Activated naive CD8-positive, alpha-beta T cell treated with anti-CD3 and anti-CD28 coated beads, Interleukin-2, amount 50 U/mL, for 16 hours (primary cell): ENCODE results near the gene WFDC8.
"Not testable (repeated sequence)": the region's sequence is repeated elsewhere in the genome, so short reads cannot be mapped to it uniquely, and the experiment has no call there.

Experiments
- DNase-seq: peaks from one replicate; pipeline ENCODE4 v3.0.0-alpha.2; 2020; ENCODE audit warnings: low read depth, low spot score

WFDC8 gene

DNA sequence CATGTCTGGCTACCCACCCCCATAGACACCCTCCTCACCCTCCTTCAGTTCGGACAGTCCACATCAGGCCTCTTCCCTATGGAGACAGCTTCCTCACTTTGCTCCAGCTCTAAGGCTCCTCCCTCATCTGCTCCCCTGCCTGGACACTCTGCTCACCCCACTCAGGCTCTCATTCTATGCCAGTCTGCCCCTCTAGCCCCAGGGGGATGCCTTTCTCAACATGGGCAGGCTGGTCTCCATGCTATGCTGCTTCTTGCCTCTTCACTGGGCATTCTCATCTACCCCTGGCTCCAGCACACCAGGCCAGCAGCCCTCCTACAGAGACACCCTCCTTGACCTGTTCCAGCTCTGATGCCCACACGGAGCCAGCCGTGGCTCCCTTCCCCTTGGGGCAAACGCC lies at the start of gene WFDC8:
TSS of gene WFDC8 (minus strand) at position 101 of the 400 bp plus-strand sequence. CDS start at position 64, 37 bp downstream.
- DNase-seq, result no peak

DNA sequence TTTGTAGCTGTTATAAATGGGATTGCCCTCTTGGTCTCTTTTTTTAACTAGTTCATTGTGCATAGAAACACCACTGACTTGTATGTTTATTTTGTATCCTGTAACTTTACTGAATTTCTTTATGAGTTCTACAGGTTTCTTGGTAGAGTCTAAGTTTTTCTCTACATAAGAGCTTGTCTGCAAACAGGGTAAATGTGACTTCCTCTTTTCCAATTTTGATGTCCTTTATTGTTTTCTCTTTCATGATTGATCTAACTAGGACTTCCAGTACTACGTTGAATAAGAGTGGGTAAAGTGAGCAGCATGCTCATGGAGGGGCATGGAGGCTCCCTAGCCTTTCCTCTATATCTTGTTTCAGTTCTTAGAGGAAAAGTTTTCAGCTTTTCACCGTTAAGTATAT lies 47.5 kb upstream of the WFDC8 start:
- DNase-seq, result no peak

DNA sequence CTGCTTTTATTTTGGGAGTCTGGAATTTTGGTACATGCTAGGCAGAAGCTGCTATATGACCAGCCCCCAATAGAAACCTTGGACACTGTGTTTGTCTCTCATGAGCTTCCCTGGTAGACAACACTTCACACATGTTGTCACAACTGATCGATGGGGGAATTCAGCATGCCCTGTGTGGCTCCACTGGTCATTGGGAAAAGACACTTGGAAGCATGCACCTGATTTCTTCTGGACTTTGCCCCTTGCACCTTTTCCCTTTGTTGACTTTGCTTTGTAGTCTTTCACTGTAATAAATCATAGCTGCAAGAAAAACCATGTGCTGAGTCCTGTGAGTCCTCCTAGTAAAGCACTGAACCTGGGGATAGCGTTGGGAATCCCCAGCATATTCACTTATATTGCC lies 42.5 kb upstream of the WFDC8 start:
- DNase-seq, result no peak

DNA sequence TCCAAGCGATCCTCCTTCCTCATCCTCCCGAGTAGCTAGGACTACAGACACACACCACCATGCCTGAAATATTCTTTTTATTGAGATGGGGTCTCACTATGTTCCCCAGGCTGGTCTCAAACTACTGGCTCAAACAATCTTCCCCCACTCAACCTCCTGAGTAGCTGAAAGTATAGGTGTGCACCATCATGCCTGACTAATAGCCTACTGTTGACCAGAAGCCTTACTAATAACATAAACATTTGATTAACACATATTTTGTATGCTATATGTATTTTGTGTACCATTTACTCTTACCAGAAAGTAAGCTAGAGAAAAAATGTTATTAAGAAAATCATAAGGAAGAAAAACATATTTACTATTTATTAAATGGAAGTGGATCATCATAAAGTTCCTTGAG lies 38.5 kb upstream of the WFDC8 start:
- DNase-seq, result no peak

DNA sequence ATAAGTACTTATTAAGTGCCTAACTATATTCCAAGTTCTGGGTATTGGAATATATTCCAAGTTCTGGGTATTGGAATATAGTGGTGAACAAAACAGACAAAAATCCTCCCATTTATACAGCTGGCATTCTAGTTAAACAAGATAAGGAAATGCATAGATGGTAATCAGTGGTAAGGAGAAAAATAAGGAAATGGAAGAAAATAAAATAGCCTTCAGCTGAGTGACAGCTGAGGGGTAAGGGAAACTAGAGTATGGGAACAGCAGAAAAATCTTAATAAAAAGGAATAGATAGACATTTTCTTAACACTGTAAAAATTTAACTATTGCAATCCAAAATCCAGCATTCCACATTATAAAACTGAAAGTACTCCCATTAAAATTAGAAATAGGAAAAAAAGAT lies 33.2 kb upstream of the WFDC8 start:
- DNase-seq, result no peak

DNA sequence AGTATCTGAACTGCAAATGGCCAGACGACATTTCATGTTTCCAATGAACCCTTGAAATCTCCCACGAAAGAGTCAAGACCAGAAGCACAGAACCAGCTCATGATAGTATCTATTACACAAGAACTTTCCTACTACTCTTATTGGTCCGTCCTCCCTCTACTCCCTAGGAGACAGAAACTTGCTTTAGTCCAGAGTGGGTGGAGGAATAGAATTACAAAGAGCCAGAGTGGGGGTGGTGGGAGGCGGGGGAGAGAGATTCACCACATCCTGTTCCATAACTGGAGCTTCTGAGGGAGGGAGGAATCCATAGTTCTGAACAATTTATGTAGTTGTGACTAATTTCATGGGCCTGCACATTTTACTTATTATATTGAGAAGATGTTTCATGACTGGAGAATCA lies 32.0 kb upstream of the WFDC8 start:
- no peak for DNase-seq

DNA sequence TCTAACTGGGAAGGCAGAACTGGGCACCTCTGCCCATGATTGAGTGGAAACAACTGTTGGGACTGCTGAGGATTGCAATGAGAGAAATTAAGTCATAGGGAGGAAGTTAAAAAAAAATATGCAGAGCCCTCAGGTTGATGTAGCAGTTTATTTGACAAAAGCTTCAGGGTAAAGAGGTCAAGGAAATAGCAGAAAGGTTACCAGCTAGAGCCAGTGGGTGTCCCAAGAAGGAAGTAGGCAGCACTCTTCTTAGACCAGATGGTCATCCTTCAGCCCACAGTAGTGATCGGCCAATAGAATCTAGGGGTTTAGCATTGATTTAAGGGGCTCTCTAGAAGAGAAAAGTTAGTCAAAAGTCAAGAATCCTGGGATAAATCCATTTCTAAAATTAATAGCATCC lies 28.7 kb upstream of the WFDC8 start:
- no peak for DNase-seq

DNA sequence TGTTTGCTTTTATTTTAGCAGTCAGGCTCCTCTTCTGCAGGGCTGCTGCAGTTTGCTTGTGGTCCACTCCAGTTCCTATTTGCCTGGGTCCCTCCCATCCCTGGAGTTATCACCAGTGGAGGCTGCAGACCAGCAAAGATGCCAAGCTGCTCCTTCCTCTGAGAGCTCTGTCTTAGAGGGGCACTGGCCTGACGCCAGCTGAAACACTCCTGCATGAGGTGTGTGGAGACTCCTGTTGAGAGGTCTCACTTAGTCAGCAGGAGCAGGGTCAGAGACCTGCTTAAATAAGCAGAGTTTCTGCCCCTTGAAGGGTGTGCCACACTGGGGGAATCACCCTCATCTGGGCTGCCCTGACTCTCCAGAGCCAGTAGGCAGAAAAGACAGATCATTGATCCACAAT lies 16.2 kb upstream of the WFDC8 start:
- no peak for DNase-seq

DNA sequence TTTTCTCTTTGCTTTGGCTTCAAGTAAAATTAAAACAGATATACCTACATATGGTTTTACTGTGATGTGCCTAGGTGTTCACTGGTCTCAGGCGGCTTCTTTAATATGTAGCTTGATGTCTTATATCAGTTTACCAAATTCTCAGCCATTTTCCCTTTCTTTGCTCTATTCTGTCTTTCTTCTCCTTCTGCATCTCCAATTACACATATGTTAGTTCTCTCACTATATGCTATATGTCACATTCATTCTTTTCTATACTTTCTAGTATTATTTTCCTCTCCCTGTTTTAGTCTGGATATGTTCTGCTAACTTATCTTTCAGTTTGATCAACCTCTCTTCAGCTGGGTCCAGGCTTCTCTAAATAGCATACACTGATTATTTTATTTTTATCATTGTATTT lies 14.4 kb upstream of the WFDC8 start:
- no peak for DNase-seq

DNA sequence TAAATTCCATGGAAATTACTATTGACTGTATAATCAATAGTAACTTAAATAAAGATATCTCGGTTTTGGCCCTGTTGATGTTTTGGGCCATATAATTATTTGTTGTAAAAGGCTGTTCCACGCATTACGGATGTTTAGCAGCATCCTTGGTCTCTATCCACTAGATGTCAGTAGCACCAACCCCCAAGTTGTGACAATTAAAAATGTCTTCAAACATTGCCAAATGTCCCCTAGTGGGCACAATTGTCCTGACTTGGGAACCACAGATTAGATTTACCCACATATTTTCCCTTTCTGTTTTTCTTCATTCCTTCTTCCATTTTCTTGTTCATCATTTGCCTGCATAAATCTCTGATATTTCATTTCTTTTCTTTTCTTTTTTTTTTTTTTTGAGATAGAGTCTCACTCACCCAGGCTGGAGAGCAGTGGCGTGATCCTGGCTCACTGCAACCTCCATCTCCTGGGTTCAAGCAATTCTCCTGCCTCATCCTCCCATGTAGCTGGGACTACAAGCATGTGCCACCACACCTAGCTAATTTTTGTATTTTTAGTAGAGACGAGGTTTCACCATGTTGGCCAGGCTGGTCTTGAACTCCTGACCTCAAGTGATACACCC lies 13.6 kb upstream of the WFDC8 start:
- DNase-seq, result no peak

DNA sequence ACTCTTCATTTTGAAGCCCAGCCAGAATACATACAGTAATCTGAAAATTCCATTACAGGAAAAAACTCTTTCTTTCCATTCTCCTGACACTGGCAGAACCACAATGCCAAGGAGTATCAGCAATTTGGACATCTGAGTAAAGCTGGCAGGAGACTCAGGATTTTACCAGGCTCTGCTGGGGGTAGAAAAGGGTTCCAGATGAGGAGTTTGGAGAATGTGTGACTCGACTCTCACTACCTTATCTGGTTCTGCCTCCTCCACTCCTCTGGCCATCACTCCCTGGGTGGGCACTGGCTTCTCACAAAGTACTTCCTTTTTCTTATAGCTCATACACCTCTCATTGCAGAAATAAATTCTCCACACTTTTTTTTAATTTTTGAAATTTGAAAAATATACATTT lies 10.6 kb upstream of the WFDC8 start:
- no peak for DNase-seq

DNA sequence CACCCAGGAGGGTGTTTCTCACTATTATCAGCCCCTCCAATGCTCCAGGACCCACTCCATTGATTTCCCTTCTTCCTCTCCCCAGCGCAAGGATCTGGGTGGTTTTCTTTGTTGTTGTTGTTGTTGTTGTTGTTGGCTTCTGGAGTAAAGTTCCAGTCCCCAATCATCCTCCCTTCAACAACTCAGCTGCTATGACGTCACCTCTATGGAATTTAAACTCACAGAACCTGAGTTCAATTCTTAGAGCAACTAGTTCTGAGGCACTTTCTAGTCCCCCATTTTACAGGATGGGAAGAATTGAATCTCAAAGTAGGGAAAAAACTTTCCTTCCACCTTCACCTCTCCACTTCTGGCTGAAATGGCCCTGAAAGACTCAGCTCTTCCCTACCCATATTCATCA lies 9.7 kb upstream of the WFDC8 start:
- DNase-seq, result no peak

DNA sequence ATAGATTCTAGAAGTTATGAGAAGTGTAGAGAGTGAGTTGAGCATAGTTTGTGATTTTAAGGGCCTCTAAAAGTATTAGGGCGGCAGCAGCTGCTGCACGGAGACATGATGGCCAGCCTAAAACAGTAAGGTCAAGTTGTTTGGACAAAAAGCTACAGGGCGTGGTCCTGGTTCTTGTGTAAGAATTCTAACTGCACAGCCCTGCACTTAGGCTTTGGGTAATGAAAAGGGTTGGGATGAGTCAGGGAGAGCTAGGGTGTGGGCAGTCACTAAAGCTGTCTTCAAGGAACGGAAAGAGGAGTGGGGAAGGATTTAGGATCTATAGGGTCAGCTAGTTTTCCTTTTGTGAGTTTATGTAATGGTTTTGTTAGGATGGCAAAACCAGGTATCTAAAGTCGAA lies 6.9 kb upstream of the WFDC8 start:
- not testable (repeated sequence) for DNase-seq

DNA sequence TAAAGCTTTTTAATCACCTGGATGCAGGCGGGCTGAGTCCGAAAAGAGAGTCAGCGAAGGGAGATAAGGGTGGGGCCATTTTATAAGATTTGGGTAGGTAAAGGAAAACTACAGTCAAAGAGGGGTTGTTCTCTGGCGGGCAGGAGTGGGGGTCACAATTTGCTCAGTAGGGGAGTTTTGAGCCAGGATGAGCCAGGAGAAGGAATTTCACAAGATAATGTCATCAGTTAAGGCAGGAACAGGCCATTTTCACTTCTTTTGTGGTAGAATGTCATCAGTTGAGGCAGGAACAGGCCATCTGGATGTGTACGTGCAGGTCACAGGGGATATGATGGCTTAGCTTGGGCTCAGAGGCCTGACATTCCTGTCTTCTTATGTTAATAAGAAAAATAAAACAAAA lies 5.2 kb upstream of the WFDC8 start:
- DNase-seq, result not testable (repeated sequence)

DNA sequence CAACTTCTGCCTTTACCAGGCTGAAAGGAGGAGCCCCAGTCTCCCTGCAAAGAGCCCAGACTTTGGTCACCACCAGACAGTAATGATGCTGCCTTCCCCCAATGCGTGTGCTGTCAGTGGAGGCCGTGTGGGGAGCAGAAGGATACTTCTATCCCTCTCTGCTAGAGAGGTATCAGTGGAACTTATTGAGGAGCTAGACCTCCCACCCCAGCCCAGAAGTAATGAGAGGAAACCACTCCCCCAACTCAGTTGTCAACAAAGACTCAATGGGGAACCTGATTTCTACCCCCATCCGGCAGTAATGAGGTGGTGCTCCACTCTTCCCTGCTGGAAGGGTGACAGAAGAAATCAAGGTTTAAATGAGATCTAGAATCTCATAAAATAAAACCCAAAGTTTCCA lies 4.4 kb upstream of the WFDC8 start:
- DNase-seq, result no peak

DNA sequence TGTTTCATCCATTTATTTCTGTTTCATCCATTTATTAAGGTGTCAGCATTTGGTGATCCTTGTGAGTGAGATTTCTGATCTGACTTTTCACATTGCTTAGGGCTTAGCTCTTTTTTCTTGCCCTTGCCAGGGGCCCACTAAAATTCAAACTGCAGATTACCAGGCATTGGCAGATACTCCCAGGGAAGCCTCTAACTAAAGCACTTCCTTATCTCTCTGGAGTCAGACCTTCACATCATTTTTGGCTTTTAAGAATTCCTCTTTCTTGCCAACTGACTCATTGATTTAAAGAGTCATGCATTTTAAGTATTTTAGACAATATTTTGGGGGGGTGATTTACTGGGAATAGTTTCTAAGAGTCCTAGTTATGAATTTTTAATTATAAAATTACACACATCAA lies 2.6 kb upstream of the WFDC8 start:
- DNase-seq, result no peak

DNA sequence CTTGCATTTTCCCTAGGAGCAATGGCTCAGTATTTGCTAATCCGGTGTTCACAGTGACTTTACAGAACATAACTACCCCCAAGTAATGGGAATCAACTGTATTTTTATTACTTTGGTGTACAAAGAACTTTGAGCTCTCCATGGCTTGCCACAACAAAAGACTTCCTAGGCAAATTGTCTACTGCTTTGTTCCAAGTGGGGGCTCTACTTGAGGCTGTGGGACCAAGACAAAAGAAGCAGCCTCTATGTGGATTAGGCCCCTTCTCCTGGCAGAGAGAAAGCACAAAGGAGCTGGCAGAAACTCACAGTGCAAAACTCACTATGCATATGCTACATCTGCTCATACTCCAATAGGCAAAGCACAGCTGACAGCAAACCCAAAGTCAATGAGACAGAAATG lies 853 bp downstream of the WFDC8 start:
- no peak for DNase-seq

DNA sequence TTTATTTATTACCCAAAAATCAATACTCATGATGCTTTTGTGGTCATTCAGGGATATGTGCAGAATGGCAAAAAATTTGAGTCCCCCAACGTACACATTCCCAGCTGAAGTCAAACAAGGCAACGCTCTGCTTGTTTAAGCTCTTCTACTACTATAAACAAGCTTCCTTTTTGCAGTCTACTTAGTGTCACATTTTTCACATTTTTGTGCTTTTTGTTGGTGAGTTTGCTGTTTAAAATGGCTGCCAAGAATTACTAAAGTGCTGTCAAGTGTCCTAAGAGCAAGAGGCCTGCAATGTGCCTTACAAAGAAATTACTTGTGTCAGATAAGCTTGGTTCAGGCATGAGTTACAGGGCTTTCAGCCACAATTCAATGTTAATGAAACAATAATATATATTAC lies 2.1 kb downstream of the WFDC8 start:
- DNase-seq, result no peak

DNA sequence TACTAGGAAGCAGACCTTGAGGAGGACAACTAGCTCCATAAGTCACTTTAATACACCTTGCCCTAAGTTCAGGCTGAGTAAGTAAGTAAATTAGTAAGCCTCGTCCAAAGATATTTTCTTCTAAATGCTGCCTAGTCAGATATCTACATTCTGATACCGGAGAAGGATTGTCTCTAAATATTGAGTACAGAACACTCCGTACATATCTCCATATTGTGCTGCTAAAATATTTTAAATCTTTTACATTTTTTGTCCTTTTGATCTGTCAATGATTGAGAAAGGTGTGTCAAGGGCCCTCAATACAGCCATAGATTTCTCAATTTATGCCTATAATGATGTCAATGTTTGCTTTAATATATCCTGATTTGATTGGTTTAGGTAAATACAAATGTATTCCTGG lies 3.2 kb downstream of the WFDC8 start:
- no peak for DNase-seq

DNA sequence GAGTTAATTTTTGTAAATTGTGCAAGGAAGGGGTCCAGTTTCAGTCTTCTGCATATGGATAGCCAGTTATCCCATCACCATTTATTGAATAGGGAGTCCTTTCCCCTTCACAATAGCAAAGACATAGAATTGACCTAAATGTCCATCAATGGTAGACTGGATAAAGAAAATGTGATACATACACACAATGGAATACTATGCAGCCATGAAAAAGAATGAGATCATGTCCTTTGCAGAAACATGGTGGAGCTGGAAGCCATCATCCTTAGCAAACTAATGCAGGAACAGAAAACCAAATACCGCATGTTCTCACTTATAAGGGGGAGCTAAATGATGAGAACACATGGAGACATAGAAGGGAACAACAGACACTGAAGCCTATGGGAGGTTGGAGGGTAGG lies 9.4 kb downstream of the WFDC8 start:
- not testable (repeated sequence) for DNase-seq

DNA sequence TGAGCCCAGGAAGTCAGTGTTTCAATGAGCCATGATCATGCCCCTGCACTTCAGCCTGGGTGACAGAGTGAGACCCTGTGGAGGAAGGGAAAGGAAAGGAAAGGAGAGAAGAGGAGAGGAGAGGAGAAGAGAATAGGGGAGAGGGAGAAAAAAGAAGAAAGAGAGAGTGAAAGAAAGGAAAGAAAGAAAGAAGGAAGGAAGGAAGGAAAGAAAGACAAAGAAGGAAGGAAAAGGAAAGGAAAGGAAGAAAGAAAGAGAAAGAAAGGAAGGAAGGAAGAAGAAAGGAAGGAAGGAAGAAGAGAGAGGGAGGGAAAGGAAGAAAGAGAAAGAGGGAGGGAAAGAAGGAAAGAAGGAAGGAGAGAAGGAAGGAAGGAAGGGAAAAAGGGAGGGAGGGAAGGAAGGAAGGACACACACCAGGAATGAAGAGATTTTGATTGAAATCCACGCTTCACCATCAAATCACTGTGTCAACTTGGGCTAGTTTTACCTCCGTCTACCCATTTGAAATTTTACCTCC lies 14.3 kb downstream of the WFDC8 start:
- no peak for DNase-seq

DNA sequence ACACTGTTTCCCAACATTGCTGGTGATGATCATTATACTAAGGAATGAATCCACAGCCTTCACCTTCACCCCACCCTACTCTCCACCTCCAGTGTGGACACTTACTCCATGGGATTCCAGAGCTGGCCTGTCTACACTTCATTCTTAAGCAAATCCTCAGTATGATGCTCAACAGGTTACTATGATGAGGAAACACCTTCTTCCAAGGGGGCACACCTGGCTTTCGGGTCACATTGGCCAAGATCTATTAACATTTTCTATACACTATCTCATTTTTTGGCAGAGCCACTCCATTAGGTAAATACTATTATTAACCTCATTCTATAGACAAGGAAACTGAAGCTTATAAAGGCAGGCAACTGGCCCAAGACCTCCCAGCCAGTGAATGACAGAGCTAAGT lies 23.9 kb downstream of the WFDC8 start:
- DNase-seq, result no peak

DNA sequence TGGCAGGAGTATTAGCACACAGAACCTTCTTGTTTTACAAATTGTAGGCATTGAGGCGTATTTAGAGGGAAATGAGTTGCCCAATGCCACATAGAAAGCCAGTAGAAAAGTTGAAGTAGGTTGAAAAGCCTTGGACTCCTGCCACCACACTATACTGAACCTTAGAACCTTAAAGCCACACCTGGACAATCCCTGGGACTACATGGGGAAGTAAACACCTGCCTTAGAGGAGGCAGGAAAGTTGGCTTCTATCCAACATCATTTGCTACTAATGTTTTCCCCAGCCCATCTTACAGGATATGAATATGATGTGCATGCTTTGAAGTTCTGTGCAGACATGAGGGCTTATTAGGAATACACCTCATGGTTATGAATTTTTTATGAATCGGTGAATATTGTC lies 26.6 kb downstream of the WFDC8 start:
- no peak for DNase-seq

DNA sequence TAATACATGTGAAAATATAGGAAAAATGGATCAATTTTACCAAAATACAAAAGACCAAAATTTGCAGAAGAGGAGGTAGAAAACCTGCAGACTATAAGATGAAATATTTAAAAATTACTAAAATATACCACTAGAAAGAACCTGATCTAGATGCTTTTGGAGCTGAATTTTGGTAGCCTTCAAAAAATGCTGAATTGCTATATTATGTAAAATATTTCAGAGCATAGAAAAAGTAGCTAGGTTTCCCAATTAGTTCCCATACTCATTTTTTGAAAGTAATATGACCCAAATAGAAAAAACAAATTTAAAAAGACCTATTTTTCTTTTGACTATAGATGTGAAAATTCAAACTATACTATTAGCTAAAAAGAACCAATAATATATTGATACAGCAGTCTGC lies 28.3 kb downstream of the WFDC8 start:
- DNase-seq, result no peak
